Omental fat pad (tissue), 4 donors: ENCODE data around the gene SAPCD2. TPM values are rescaled to one million over a fixed set of nuclear protein-coding genes. Genes with fewer than 3 reads are reported as not detected.

Experiments used
- ATAC-seq: fragments of 150-250 bp; one replicate; pipeline ENCODE4 v1.9.1; 2016; ENCODE audit warnings: mild to moderate bottlenecking, moderate library complexity; ENCODE audit not compliant: low FRiP score
- DNase-seq: peaks from one replicate; pipeline ENCODE4 v3.0.0-alpha.2; 2019; ENCODE audit warnings: low spot score
- total RNA-seq, 4 donors: library from RNA; depleted of rRNA; stranded (reverse); fragments of >200 nt; gene quantifications; one replicate each; pipeline ENCODE4 v1.1.0, GENCODE V29; 2016
- TF ChIP-seq, protein P1 (sequence below), 3 donors: fragments of 450-650 bp; IDR thresholded peaks; one replicate each; pipeline ENCODE4 v1.5.1; 2016 to 2017; ENCODE audit warnings: antibody characterized with exemption in 3 of 3, mild to moderate bottlenecking in 3 of 3, moderate library complexity in 2 of 3

The SAPCD2 gene
- total RNA-seq, 4 donors from 2014 or later: 0.13 to 1.8 (median 0.37) TPM; not detected in 1

DNA sequence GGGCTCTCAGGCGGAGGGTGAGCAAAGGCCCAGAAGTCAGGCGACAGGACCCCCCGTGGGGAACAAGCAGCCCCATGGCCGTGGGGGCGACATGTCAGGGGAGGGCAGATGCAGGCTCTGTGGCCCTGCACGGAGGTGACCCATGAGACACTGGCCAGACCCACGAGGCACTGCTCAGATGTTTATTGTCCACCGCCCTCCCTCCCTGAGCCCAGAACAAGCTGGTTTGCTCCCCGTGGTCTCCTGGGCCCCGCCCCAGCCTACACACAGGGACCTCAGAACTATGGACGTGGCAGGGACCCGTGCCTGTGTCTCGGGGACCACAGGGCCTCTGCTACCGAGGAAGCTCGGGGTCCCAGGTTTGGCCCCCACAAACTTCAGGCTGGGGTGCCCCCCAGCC is 40.4 kb downstream of the SAPCD2 start:
- ATAC-seq (no peak), DNase-seq (no peak)
- TF ChIP-seq, protein P1, sequence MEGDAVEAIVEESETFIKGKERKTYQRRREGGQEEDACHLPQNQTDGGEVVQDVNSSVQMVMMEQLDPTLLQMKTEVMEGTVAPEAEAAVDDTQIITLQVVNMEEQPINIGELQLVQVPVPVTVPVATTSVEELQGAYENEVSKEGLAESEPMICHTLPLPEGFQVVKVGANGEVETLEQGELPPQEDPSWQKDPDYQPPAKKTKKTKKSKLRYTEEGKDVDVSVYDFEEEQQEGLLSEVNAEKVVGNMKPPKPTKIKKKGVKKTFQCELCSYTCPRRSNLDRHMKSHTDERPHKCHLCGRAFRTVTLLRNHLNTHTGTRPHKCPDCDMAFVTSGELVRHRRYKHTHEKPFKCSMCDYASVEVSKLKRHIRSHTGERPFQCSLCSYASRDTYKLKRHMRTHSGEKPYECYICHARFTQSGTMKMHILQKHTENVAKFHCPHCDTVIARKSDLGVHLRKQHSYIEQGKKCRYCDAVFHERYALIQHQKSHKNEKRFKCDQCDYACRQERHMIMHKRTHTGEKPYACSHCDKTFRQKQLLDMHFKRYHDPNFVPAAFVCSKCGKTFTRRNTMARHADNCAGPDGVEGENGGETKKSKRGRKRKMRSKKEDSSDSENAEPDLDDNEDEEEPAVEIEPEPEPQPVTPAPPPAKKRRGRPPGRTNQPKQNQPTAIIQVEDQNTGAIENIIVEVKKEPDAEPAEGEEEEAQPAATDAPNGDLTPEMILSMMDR (IDR thresholded peaks at IDR 0.05): no peak

DNA sequence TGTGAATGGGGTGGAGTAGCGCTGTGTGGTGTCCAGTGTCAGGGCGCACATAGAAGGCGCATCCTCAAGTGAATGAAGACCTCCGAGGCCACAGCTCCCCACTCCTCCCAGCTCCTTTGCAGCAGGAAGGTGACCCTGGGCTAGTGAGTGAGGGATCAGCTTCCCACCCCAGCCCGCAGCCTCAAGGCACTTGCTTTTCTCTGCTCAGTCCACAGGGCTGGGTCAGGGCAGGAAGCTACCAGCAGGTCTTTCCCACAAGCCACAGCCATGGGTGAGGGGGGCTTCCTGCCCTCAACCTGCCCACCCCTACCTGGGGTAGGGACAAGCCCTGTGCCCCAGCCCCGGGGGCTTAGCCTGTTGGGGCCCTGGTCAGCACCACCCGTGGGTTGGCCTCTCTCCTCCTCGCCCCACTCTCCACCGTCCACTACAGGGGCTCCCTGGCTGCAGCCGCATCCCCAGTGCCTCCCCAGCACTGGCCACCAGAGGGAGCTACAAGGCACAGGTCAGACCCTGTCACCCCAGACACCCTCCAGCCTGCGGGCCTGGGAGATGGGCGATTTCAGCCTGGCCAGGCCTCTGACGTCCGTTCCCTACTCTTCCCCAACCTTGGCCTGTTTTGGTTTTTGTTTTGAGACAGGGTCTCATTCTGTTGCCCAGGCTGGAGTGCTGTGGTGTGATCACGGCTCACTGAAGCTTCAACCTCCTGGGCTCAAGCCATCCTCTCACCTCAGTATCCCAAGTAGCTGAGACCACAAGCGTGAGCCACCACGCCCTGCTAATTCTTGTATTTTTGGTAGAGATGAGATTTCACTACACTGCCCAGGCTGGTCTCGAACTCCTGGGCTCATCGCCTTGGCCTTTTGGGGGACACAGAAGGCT is 41.1 kb downstream of the SAPCD2 start:
- ATAC-seq: peak; percentile 74
- TF ChIP-seq, protein P1 (IDR thresholded peaks at IDR 0.05): peak in 1 of 3 donors; percentile 61
- DNase-seq: peak; percentile 74

DNA sequence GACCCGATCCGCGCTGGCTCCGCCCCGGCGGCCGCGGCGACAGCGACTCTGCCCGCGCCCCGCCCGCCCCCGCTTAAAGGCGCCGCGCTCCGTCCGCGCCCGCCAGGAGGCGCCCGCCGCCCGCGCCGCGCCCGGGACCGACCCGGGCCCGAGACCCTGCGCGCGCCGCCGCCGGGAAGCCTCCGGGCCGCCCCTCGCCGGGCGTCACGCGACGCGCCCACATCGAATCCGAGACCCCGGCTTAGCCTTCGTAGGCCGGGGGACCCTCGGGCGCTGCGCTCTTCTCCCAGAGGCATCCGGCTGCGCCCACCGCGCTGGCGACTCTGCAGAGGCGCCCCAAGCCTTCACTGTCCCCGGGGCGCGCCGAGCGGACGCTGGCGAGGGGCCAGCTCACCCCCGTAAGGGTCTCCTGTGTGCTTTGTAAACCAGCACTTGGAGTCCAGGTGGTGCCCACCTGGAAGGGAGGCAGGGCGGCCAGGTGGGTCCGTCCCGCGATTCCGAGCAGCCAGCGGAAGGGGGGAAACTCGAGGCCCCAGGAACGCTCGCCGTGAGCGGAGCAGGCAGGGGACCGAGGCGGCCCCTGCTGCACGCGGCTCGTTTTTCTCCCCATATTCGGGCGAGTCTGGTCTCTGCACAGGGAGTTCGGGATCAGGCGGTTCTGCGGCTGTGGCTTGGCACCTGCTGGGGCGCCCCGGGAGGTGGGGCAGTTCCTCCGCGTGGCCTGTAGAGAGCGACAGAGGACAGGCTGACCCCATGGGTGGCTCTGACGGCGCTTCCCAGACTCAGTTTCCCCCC is 41.9 kb downstream of the SAPCD2 start:
- TF ChIP-seq, protein P1 (IDR thresholded peaks at IDR 0.05): no peak
- ATAC-seq (peak; percentile 17), DNase-seq (no peak)

DNA sequence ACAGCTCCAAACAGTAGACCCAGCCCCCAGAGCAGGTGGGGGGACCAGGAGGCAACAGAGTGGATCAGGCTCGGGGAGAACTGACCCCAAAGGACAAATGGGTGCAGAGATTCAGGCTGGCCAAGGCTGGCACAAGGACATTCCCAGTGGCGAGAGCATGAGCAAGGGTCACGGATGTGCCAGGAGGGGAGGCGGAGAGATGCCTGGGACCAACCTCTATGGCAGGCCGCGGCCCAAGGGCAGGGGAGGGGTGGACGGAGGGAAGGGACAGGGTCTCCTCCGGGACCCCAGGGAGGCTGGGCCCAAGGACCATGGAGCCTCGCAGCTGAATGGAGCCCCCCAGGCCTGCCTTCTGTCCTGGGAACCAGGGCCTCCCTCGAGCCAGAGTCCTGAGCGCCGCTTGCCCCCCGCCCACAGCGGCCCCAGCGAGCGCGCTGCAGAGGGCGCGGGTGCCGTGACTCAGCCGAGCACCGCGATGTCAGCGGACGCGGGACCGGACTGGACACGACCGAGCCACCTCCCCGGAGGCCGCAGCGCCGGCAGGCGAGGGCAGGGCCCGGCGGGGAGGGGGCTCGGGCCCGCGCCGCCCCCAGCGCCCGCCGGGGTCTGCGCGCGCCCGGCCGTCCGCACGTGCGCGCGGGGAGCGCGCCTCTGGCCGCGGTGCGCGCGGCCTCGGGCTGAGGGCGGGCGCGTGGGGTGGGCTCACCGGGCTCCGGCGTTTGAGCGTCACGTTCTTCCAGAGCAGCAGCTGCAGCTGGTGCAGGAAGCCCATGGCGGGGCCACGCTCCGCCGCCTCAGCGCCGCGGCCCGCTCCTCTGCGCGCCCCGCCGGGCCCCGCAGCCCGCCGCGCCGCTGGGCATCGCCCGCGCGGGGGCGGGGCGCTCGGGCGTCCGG is 42.7 kb downstream of the SAPCD2 start, which contains the start of gene ABCA2:
Gene ABCA2 (minus strand): TSS at position 869 of the 894 bp plus-strand sequence. CDS start 97 bp downstream, at position 772.
- no peak for DNase-seq
- peak; percentile 28 for ATAC-seq
- TF ChIP-seq, protein P1 (IDR thresholded peaks at IDR 0.05): no peak

DNA sequence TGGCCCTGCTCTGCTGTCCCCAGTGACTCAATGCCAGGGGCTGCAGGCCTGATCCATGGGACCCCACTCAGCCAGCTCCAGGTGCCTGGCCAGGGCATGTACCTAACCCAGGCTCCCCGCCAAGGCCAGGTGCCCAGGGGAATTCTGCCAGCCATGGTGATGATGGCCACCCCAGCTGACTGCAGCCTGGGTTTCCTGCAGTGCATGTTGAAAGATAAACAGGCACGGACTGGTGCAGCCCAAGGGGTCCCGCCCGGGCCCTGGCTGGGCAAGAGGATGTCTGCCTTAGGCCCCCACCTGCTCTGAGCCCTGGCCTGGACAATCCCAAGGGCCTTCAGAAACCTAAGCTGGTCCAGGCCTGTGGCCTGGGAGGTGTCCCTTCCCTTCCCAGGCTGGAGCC is 43.5 kb downstream of the SAPCD2 start:
- ATAC-seq (no peak), DNase-seq (no peak)
- TF ChIP-seq, protein P1 (IDR thresholded peaks at IDR 0.05): no peak

DNA sequence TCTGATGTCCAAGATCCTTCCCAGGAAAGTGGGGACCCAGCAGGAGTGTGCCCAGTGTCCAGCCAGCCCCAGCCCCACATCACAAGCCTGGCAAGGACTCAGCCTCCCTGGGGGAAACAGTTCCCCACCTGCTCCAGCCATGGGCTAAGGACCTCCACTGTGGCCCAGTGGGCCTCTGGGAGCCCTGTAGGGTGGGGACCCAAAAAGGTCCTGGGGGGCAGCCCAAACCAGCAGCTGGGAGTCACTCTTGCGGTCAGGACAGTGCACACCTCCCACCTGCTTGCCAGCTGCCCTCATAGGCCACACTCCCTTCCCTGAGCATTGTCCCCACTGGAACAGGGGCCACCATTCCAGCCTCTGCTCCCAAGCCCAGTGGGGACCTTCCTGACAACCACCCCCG is 44.0 kb downstream of the SAPCD2 start:
- TF ChIP-seq, protein P1 (IDR thresholded peaks at IDR 0.05): no peak
- ATAC-seq: no peak
- DNase-seq: no peak
